Activated naive CD4-positive, alpha-beta T cell treated with anti-CD3 and anti-CD28 coated beads, Interleukin-2, amount 10 ng/mL, durations not matched to agents 7 days and 5 days (primary cell): ENCODE results near the gene LPGAT1.

Experiments used
- CTCF ChIA-PET: fragments of 350-600 bp; sonication (Branson Sonifier 250); formaldehyde crosslinking; loops from one replicate; lab custom pipeline; 2021; ENCODE audit warnings: antibody characterized with exemption; lab: Charles Lee
- DNase-seq: peaks from one replicate; pipeline ENCODE4 v3.0.0-alpha.2; 2020
- H3K27ac Mint-ChIP-seq: one replicate; pipeline ENCODE4 v1.8.0; 2021; ENCODE audit warnings: mild to moderate bottlenecking, moderate library complexity, mixed read lengths
- H3K27me3 Mint-ChIP-seq: one replicate; pipeline ENCODE4 v1.8.0; 2021; ENCODE audit warnings: mild to moderate bottlenecking, mixed read lengths
- H3K36me3 Mint-ChIP-seq: one replicate; pipeline ENCODE4 v1.8.0; 2021; ENCODE audit warnings: mixed read lengths
- H3K4me1 Mint-ChIP-seq: one replicate; pipeline ENCODE4 v1.8.0; 2021; ENCODE audit warnings: mixed read lengths
- H3K4me3 Mint-ChIP-seq: one replicate; pipeline ENCODE4 v1.8.0; 2021; ENCODE audit warnings: mild to moderate bottlenecking, moderate library complexity, mixed read lengths
- H3K9me3 Mint-ChIP-seq: one replicate; pipeline ENCODE4 v1.8.0; 2021; ENCODE audit warnings: mixed read lengths

LPGAT1 gene

GRCh38 chr1:211839106-211839505 is 8.5 kb upstream of the LPGAT1 start:
- no peak for DNase-seq
- Mint-ChIP-seq H3K4me3 (no peak overlapping the region), H3K4me1 (peaks cover 56% of the 10 kb centered on the region), H3K36me3 (peaks cover 5% of the 10 kb centered on the region), H3K27me3 (peaks cover 10% of the 10 kb centered on the region), H3K27ac (no peak overlapping the region), H3K9me3 (peaks cover 6% of the 10 kb centered on the region)
- CTCF ChIA-PET: interaction anchor here (1.1 kb wide), 1 partner anchor 140 kb away, joined by 5 read pairs; no protein-coding TSS in a partner anchor

GRCh38 chr1:211833174-211833820 is 2.7 kb upstream of the LPGAT1 start:
- Mint-ChIP-seq H3K4me1 (peaks cover 66% of the 10 kb centered on the region), H3K27me3 (peaks cover 9% of the 10 kb centered on the region), H3K4me3 (peak overlapping the region; percentile 63), H3K9me3 (no peaks in the 10 kb centered on the region), H3K27ac (peak overlapping the region; percentile 91), H3K36me3 (peaks cover 19% of the 10 kb centered on the region)
- DNase-seq: peak; percentile 44
- CTCF ChIA-PET: interaction anchor here (0.9 to 3.9 kb wide), 3 partner anchors 9 to 202 kb away, joined by 3 to 19 read pairs (median 4); partner anchors contain the start of genes DTL and INTS7

- H3K27ac Mint-ChIP-seq: peak overlapping the region; percentile 91
- H3K4me3 Mint-ChIP-seq: peak overlapping the region; percentile 63
- peaks cover 6% of the 10 kb centered on the region for H3K27me3 Mint-ChIP-seq
- CTCF ChIA-PET: interaction anchor here (1.3 to 3.9 kb wide), 2 partner anchors 134 to 203 kb away, joined by 4 to 19 read pairs; partner anchors contain the start of genes DTL and INTS7
- DNase-seq: no peak
- no peaks in the 10 kb centered on the region for H3K9me3 Mint-ChIP-seq
- peaks cover 72% of the 10 kb centered on the region for H3K4me1 Mint-ChIP-seq
- peaks cover 23% of the 10 kb centered on the region for H3K36me3 Mint-ChIP-seq
Measured at GRCh38 chr1:211832661-211833060, 2.1 kb upstream of the LPGAT1 start.

- CTCF ChIA-PET: interaction anchor here (3.9 kb wide), 1 partner anchor 133 kb away, joined by 19 read pairs; no protein-coding TSS in a partner anchor
- H3K4me1 Mint-ChIP-seq: peaks cover 75% of the 10 kb centered on the region
- H3K27me3 Mint-ChIP-seq: peaks cover 6% of the 10 kb centered on the region
- DNase-seq: no peak
- peak overlapping the region; percentile 88 for H3K4me3 Mint-ChIP-seq
- peak overlapping the region; percentile 78 for H3K27ac Mint-ChIP-seq
- H3K9me3 Mint-ChIP-seq: no peaks in the 10 kb centered on the region
- H3K36me3 Mint-ChIP-seq: peaks cover 28% of the 10 kb centered on the region
Measured at GRCh38 chr1:211831558-211832323, 1.2 kb upstream of the LPGAT1 start.

DNA sequence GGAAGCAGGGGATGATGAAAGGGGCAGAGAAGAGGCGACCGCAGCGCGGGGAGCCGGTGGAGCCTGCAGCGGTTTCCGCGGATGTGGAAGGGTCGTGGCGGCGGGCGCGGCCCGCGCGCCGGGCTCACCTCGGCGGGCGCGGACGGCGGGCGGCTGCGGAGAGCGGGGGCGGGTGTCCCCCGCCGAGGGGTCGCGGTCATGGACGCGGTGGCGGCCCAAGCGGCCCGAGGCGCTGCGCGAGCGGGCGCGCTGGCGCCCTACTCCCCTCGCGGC is 572 bp downstream of the LPGAT1 start:
- H3K9me3 Mint-ChIP-seq: no peaks in the 10 kb centered on the region

GRCh38 chr1:211829343-211830054 is 1.1 kb downstream of the LPGAT1 start:
- no peak for DNase-seq
- H3K4me3 Mint-ChIP-seq: peak overlapping the region; percentile 96
- H3K27ac Mint-ChIP-seq: peak overlapping the region; percentile 90
- CTCF ChIA-PET: no interaction called here
- peaks cover 35% of the 10 kb centered on the region for H3K36me3 Mint-ChIP-seq
- H3K4me1 Mint-ChIP-seq: peaks cover 70% of the 10 kb centered on the region
- H3K9me3 Mint-ChIP-seq: no peaks in the 10 kb centered on the region
- H3K27me3 Mint-ChIP-seq: no peaks in the 10 kb centered on the region

More for the DNA sequence above, 572 bp downstream of the LPGAT1 start:
- H3K4me1 Mint-ChIP-seq: peaks cover 73% of the 10 kb centered on the region
- no peaks in the 10 kb centered on the region for H3K27me3 Mint-ChIP-seq
- peak overlapping the region; percentile 96 for H3K4me3 Mint-ChIP-seq
- CTCF ChIA-PET: no interaction called here
- H3K36me3 Mint-ChIP-seq: peaks cover 33% of the 10 kb centered on the region
- H3K27ac Mint-ChIP-seq: peak overlapping the region; percentile 90
- peak; percentile 53 for DNase-seq

- Mint-ChIP-seq H3K36me3 (peaks cover 42% of the 10 kb centered on the region), H3K4me3 (peak overlapping the region; percentile 96), H3K27me3 (no peaks in the 10 kb centered on the region), H3K4me1 (peaks cover 66% of the 10 kb centered on the region), H3K9me3 (no peaks in the 10 kb centered on the region), H3K27ac (peak overlapping the region; percentile 76)
- CTCF ChIA-PET: no interaction called here
- DNase-seq: no peak
Measured at GRCh38 chr1:211828584-211829342, 1.8 kb downstream of the LPGAT1 start.

DNA sequence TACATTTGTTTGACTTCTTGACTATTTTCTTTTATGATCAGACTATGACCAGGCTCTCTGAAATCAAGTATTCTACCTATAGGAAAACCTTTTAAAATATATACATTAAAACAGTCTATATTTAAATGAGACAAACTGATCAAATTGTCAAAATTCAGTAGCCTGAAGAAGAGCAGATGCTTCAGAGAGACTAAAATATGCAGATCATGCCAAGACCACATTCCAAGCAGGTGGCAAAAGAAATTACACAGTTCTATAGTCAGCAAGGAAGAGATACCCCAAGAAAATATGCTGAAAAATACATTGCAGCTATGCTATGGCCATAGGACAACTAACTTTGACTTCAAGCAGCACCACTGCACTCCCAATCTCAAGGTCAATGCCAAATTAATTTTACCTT is 3.5 kb downstream of the LPGAT1 start:
- no peaks in the 10 kb centered on the region for H3K27me3 Mint-ChIP-seq
- no peak overlapping the region for H3K4me3 Mint-ChIP-seq
- DNase-seq: no peak
- peaks cover 53% of the 10 kb centered on the region for H3K36me3 Mint-ChIP-seq
- no peak overlapping the region for H3K27ac Mint-ChIP-seq
- H3K4me1 Mint-ChIP-seq: peaks cover 49% of the 10 kb centered on the region
- CTCF ChIA-PET: interaction anchor here (0.7 to 1.3 kb wide), 4 partner anchors 16 to 629 kb away, joined by 3 to 8 read pairs (median 4); no protein-coding TSS in a partner anchor
- H3K9me3 Mint-ChIP-seq: no peaks in the 10 kb centered on the region

DNA sequence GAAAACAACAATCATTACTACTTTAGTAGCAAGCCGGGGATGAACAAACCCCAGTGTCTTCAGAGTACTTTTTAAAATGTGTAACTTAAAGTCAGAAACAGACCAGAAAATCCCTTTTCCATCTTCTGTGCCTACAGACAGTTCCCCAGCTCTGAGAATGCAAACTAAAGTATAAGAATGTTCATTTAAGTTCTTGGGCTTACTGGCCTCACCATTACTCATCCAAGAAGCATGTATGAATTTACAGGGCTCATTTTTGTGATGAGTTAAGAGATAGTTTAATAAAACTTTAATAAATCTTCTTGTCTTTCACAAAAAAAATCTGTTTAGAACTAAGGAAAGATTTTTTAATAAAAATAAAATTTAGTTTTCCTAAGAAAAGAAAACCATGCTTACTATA is 4.6 kb downstream of the LPGAT1 start:
- Mint-ChIP-seq H3K4me3 (no peak overlapping the region), H3K4me1 (peaks cover 38% of the 10 kb centered on the region), H3K27ac (no peak overlapping the region), H3K36me3 (peaks cover 62% of the 10 kb centered on the region), H3K27me3 (no peaks in the 10 kb centered on the region), H3K9me3 (no peaks in the 10 kb centered on the region)
- DNase-seq: no peak
- CTCF ChIA-PET: interaction anchor here (1.1 to 1.3 kb wide), 2 partner anchors 128 to 630 kb away, joined by 3 to 8 read pairs; no protein-coding TSS in a partner anchor

DNA sequence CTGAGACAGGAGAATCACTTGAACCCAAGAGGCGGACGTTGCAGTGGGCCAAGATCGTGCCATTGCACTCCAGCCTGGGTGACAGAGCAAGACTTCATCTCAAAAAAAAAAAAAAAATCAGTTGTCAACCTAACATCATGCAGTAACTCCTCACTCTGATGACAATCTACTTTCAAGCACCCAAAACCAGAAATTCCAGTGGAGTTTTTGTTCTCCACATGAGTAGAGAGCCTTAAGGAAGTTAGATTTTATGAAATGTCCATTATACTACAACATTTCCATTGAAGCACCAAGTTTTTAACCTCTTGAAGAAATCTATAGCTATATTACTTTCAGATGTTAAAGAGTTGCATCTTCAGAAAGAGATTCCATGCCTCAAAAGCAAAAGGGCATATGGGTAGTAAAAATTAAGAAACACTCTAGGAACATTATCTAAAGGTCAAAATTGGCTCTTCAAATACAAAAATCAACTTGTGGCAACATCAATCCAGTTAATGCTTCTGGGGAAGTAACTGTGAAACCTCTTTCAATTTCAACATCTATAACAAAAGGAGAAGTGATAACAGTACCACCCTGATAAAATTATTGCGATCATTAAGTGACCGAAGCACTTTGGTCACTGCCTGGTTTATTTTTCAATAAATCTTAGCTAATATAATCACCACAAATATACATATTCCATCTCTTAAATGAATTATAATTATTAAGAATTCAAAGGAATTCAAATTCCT is 7.7 kb downstream of the LPGAT1 start:
- H3K9me3 Mint-ChIP-seq: no peaks in the 10 kb centered on the region

GRCh38 chr1:211816586-211816985 is 14.0 kb downstream of the LPGAT1 start:
- Mint-ChIP-seq H3K27me3 (no peaks in the 10 kb centered on the region), H3K4me3 (no peak overlapping the region), H3K9me3 (no peaks in the 10 kb centered on the region), H3K36me3 (peaks cover 41% of the 10 kb centered on the region), H3K27ac (no peak overlapping the region), H3K4me1 (peaks cover 10% of the 10 kb centered on the region)
- DNase-seq: no peak
- CTCF ChIA-PET: interaction anchor here (1.6 kb wide), 1 partner anchor 118 kb away, joined by 7 read pairs; no protein-coding TSS in a partner anchor

More for the DNA sequence above, 7.7 kb downstream of the LPGAT1 start:
- no peak for DNase-seq
- Mint-ChIP-seq H3K4me1 (peaks cover 23% of the 10 kb centered on the region), H3K27ac (no peak overlapping the region), H3K36me3 (peaks cover 67% of the 10 kb centered on the region), H3K4me3 (no peak overlapping the region), H3K27me3 (no peaks in the 10 kb centered on the region)
- CTCF ChIA-PET: no interaction called here

DNA sequence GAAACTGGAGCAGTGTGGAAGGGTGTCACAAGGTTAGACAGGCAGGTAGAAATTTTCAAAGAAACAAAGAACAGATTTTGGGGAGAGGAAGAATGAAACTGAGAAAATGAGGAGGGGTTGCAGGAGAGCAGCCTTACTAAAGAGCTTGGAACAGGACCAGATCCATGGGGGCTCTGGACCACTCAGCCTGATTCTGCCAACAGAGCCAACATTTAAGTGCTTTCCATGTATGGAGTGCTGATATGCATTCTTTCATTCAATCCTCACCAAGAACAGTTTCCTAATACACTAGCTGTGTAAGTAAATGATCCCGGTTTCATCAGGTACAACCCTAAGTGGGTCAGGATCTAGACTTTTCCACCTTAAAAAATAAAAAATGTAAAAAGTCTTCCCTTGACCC is 16.2 kb downstream of the LPGAT1 start:
- CTCF ChIA-PET: interaction anchor here (1.0 kb wide), 1 partner anchor 116 kb away, joined by 4 read pairs; no protein-coding TSS in a partner anchor
- H3K27ac Mint-ChIP-seq: no peak overlapping the region
- H3K36me3 Mint-ChIP-seq: peaks cover 40% of the 10 kb centered on the region
- H3K4me3 Mint-ChIP-seq: no peak overlapping the region
- H3K9me3 Mint-ChIP-seq: no peaks in the 10 kb centered on the region
- H3K4me1 Mint-ChIP-seq: peaks cover 6% of the 10 kb centered on the region
- no peak for DNase-seq
- H3K27me3 Mint-ChIP-seq: no peaks in the 10 kb centered on the region

GRCh38 chr1:211813590-211813989 is 17.0 kb downstream of the LPGAT1 start:
- H3K4me3 Mint-ChIP-seq: no peak overlapping the region
- DNase-seq: no peak
- H3K36me3 Mint-ChIP-seq: peaks cover 43% of the 10 kb centered on the region
- peaks cover 6% of the 10 kb centered on the region for H3K4me1 Mint-ChIP-seq
- H3K9me3 Mint-ChIP-seq: no peaks in the 10 kb centered on the region
- H3K27me3 Mint-ChIP-seq: no peaks in the 10 kb centered on the region
- no peak overlapping the region for H3K27ac Mint-ChIP-seq
- CTCF ChIA-PET: no interaction called here
